B cell (primary cell): ENCODE measurements around the gene QRFP. TPM values are rescaled to one million over a fixed set of nuclear protein-coding genes. Genes with fewer than 3 reads are reported as not detected.

Source experiments
- ATAC-seq: fragments of 200-7000 bp; cut with Tn5 transposase; one replicate; pipeline ENCODE4 v1.10.0; 2021; ENCODE audit warnings: low read depth, mild to moderate bottlenecking, moderate number of reproducible peaks, moderate library complexity
- CTCF ChIA-PET: fragments of 350-600 bp; sonication (Branson Sonifier 250); formaldehyde crosslinking; loops from one replicate; lab custom pipeline; 2021; ENCODE audit warnings: antibody characterized with exemption, inconsistent platforms; lab: Charles Lee
- POLR2A ChIA-PET: fragments of 350-600 bp; sonication (Branson Sonifier 250); formaldehyde crosslinking; loops from one replicate; lab custom pipeline; 2021; ENCODE audit warnings: antibody characterized with exemption; lab: Charles Lee
- DNase-seq: peaks from one replicate; pipeline ENCODE4 v3.0.0; 2013
- H2AFZ ChIP-seq: 2 replicates; pipeline ENCODE4 v1.6.1; 2012; ENCODE audit warnings: mild to moderate bottlenecking, low read depth, low read length; ENCODE audit not compliant: insufficient read depth, poor library complexity, severe bottlenecking
- H3K27ac ChIP-seq, 2 donors: 1 replicate in 1 of 2; 2 replicates in 1 of 2; pipeline ENCODE4 v1.5.1; 2012 to 2013; ENCODE audit warnings: low read length in 2 of 2, mild to moderate bottlenecking in 2 of 2, moderate library complexity in 1 of 2
- H3K27me3 ChIP-seq, 4 experiments: fragments of 200-600 bp in 1 of 4; sonication (generic) in 1 of 4; replicated peaks in 1 of 4; 1 replicate in 2 of 4; 2 replicates in 2 of 4; pipeline versions ENCODE4 v1.6.1 to v1.7.0; 2013 to 2016; ENCODE audit warnings: low read length in 3 of 4, mild to moderate bottlenecking in 2 of 4, mixed read lengths in 1 of 4, moderate library complexity in 1 of 4; ENCODE audit not compliant: insufficient read depth in 4 of 4, control insufficient read depth in 3 of 4; ENCODE audit errors: control extremely low read depth in 1 of 4
- H3K36me3 ChIP-seq, 2 experiments: replicated peaks in 1 of 2; 1 replicate in 1 of 2; 2 replicates in 1 of 2; pipeline versions ENCODE4 v1.6.1 to v1.7.1; 2013; ENCODE audit warnings: low read length in 1 of 2; ENCODE audit not compliant: insufficient read depth in 2 of 2, control insufficient read depth in 1 of 2; ENCODE audit errors: control extremely low read depth in 1 of 2, extremely low read depth in 1 of 2
- H3K4me1 ChIP-seq, 2 donors: fragments of 200-600 bp in 1 of 2; sonication (generic) in 1 of 2; 1 replicate in 1 of 2; 2 replicates in 1 of 2; pipeline versions ENCODE4 v1.5.1 to v1.6.1; 2013 to 2017; ENCODE audit warnings: low read length in 2 of 2; ENCODE audit not compliant: control insufficient read depth in 2 of 2, insufficient read depth in 2 of 2
- H3K4me2 ChIP-seq: replicated peaks from 2 replicates; pipeline ENCODE3; 2012; ENCODE audit warnings: mild to moderate bottlenecking, low read depth, low read length; ENCODE audit not compliant: poor library complexity, severe bottlenecking
- H3K4me3 ChIP-seq, 5 experiments: fragments of 200-600 bp in 1 of 5; sonication (generic) in 1 of 5; 1 replicate in 3 of 5; 2 replicates in 2 of 5; pipeline versions ENCODE4 v1.5.1 to v1.7.0; 2011 to 2016; ENCODE audit warnings: low read length in 4 of 5, mild to moderate bottlenecking in 4 of 5, low read depth in 2 of 5, control low read depth in 1 of 5, moderate library complexity in 1 of 5; ENCODE audit not compliant: insufficient read depth in 1 of 5; ENCODE audit errors: control extremely low read depth in 1 of 5, extremely low read depth in 1 of 5
- H3K79me2 ChIP-seq: fragments of 200-600 bp; sonication (generic); one replicate; pipeline ENCODE4 v1.6.0; 2016; ENCODE audit warnings: low read length; ENCODE audit not compliant: control insufficient read depth, insufficient read depth
- H3K9ac ChIP-seq: fragments of 200-600 bp; sonication (generic); 2 replicates; pipeline ENCODE4 v1.6.1; 2017; ENCODE audit warnings: mild to moderate bottlenecking, low read length, moderate library complexity
- H3K9me3 ChIP-seq, 3 donors: one replicate each; pipeline versions ENCODE4 v1.6.1 to v1.7.1; 2013; ENCODE audit warnings: low read length in 2 of 3; ENCODE audit not compliant: control insufficient read depth in 2 of 3, insufficient read depth in 1 of 3; ENCODE audit errors: control extremely low read depth in 1 of 3
- H4K20me1 ChIP-seq: 2 replicates; pipeline ENCODE4 v1.6.0; 2012; ENCODE audit warnings: mild to moderate bottlenecking, low read length; ENCODE audit not compliant: insufficient read depth, control insufficient read depth, poor library complexity, severe bottlenecking
- H3K27ac Mint-ChIP-seq: one replicate; pipeline ENCODE4 v1.8.0; 2021; ENCODE audit warnings: mixed read lengths
- H3K27me3 Mint-ChIP-seq: one replicate; pipeline ENCODE4 v1.8.0; 2021; ENCODE audit warnings: mixed read lengths
- H3K4me1 Mint-ChIP-seq: one replicate; pipeline ENCODE4 v1.8.0; 2021; ENCODE audit warnings: mixed read lengths
- H3K4me3 Mint-ChIP-seq: one replicate; pipeline ENCODE4 v1.8.0; 2021; ENCODE audit warnings: mixed read lengths
- H3K9me3 Mint-ChIP-seq: one replicate; pipeline ENCODE4 v1.8.0; 2022; ENCODE audit warnings: mixed read lengths; ENCODE audit not compliant: insufficient read depth
- CTCF ChIP-seq: fragments of 200-600 bp; IDR thresholded peaks from one replicate; pipeline ENCODE4 v1.8.0; 2022; ENCODE audit warnings: antibody characterized with exemption, mild to moderate bottlenecking
- EZH2 ChIP-seq: IDR thresholded peaks from 2 replicates; pipeline ENCODE4 v1.6.1; 2012; ENCODE audit warnings: borderline replicate concordance, low read depth, mild to moderate bottlenecking, moderate library complexity, low read length; ENCODE audit not compliant: insufficient read depth, poor library complexity, severe bottlenecking
- WGBS: methylation state at CpG from one replicate; pipeline ENCODE4 v1.1.5; 2013; ENCODE audit warnings: missing lambda C conversion rate; ENCODE audit not compliant: insufficient coverage; 5-methylcytosine and 5-hydroxymethylcytosine counted together
- intact Hi-C: fragments of 100-400 bp; cut with micrococcal nuclease; formaldehyde crosslinking; loops from one replicate; pipeline ENCODE4 v1.10.0; 2022
- polyA plus RNA-seq: library from polyadenylated mRNA; depleted of rRNA; stranded (reverse); fragments of >200 nt; gene quantifications from 2 replicates; pipeline ENCODE4 v1.2.3, GENCODE V29; 2012
- total RNA-seq, 2 donors: library from RNA; stranded (reverse); fragments of 120-200 nt in 1 of 2; gene quantifications; 1 replicate in 1 of 2; 2 replicates in 1 of 2; pipeline versions ENCODE4 v1.2.3 to v1.2.4, GENCODE V29; 2013 to 2022

Gene QRFP
- total and polyA plus RNA-seq, 2 donors (not counting 1 experiment from before 2014, with no cell fraction given) = 0.07 TPM; not detected in 1

GRCh38 chr9:130934702-130935647, 38.4 kb upstream of the QRFP start:
- WGBS = 64% methylated on average over 12 of the region's 16 CpGs
- Histone ChIP-seq H3K27ac (no peak overlapping the region), H4K20me1 (no peaks in the 10 kb centered on the region), H3K79me2 (no peaks in the 10 kb centered on the region), H3K27me3 (peaks cover 0 to 63% (median 34%) of the 10 kb centered on the region in 4 experiments), H3K4me1 (peaks cover 10 to 19% of the 10 kb centered on the region in 2 donors), H2AFZ (no peak overlapping the region), H3K4me2 (no peak overlapping the region), H3K36me3 (no peaks in the 10 kb centered on the region), H3K4me3 (no peak overlapping the region), H3K9me3 (peaks cover 0 to 3% (median 0%) of the 10 kb centered on the region in 3 donors), H3K9ac (no peak overlapping the region)
- Mint-ChIP-seq H3K9me3 (no peaks in the 10 kb centered on the region), H3K27me3 (peaks cover 50% of the 10 kb centered on the region), H3K4me3 (no peak overlapping the region), H3K27ac (peak overlapping the region; percentile 16), H3K4me1 (peaks cover 22% of the 10 kb centered on the region)
- TF ChIP-seq EZH2 = no peak
- no peak for TF ChIP-seq CTCF
- ATAC-seq = no peak
- DNase-seq = no peak
- CTCF ChIA-PET = no interaction called here
- intact Hi-C loops = no loop called here
- POLR2A ChIA-PET = no interaction called here

GRCh38 chr9:130934246-130934645, 37.6 kb upstream of the QRFP start:
- peaks cover 22% of the 10 kb centered on the region for H3K4me1 Mint-ChIP-seq
- H3K4me1 ChIP-seq = peaks cover 10 to 18% of the 10 kb centered on the region in 2 donors
- no peak for TF ChIP-seq EZH2
- no peak for TF ChIP-seq CTCF
- H3K9me3 Mint-ChIP-seq = no peaks in the 10 kb centered on the region
- H3K27ac Mint-ChIP-seq = no peak overlapping the region
- no peak overlapping the region for H2AFZ ChIP-seq
- DNase-seq (no peak), ATAC-seq (no peak)
- H3K9me3 ChIP-seq = peaks cover 0 to 3% (median 0%) of the 10 kb centered on the region in 3 donors
- 66% methylated on average over 11 of the region's 11 CpGs for WGBS
- no peak overlapping the region for H3K9ac ChIP-seq
- H3K4me2 ChIP-seq = no peak overlapping the region
- POLR2A ChIA-PET = no interaction called here
- H3K36me3 ChIP-seq = no peaks in the 10 kb centered on the region
- no peak overlapping the region for H3K27ac ChIP-seq
- peaks cover 52% of the 10 kb centered on the region for H3K27me3 Mint-ChIP-seq
- H3K4me3 ChIP-seq = no peak overlapping the region
- H3K79me2 ChIP-seq = no peaks in the 10 kb centered on the region
- CTCF ChIA-PET = no interaction called here
- no peaks in the 10 kb centered on the region for H4K20me1 ChIP-seq
- peaks cover 0 to 61% (median 34%) of the 10 kb centered on the region in 4 experiments for H3K27me3 ChIP-seq
- no peak overlapping the region for H3K4me3 Mint-ChIP-seq
- intact Hi-C loops = no loop called here
